HG02884 (cell line): ENCODE measurements around the gene LRRC3C.
A peak's percentile ranks its signal among the peaks of the same experiment; 100 is the strongest.
"Not testable (repeated sequence)": the region's sequence is repeated elsewhere in the genome, so short reads cannot be mapped to it uniquely, and the experiment has no call there.

Source experiments
- ATAC-seq: cut with Tn5 transposase; IDR thresholded peaks from one replicate; pipeline ENCODE4 v1.9.1; 2021; ENCODE audit warnings: mild to moderate bottlenecking, moderate library complexity; ENCODE audit not compliant: unreplicated experiment

LRRC3C gene

DNA sequence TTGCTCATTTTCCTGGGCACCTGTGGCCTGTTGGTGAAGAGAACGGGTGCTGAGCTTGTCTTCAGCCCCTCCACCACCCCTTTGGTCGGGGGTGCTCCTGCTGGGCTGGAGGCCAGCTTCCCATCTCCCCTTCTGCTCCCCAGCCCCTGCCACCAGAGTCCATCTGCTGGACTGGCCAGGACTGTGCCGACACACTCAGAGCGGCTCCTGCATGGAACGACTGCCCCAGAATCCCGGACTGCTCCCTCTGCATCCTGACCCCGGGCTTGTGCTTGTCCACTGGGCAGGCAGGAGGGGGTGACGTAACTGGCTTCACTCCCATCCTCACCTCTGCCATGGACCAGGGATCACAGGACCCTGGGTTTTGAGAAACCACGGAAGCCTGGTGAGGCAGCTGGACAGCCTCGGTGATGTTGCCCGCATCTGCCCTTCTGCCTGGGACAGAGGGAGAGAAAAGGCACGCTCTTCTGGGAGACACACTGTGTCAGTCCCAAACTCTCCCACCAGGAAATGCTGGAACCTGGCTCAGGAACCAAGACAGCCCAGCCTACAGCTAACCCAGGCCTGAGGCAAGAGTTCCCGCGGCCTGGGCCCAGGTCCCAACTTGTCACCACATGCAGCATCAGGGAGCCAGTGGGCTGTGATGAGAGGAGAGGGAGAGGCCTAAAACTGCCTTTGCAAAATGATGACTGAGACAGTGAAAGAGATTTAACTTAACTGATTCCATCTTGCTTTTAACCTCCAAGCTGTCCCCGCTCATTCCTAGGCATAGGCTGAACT lies 19.2 kb downstream of the LRRC3C start:
- no peak for ATAC-seq

DNA sequence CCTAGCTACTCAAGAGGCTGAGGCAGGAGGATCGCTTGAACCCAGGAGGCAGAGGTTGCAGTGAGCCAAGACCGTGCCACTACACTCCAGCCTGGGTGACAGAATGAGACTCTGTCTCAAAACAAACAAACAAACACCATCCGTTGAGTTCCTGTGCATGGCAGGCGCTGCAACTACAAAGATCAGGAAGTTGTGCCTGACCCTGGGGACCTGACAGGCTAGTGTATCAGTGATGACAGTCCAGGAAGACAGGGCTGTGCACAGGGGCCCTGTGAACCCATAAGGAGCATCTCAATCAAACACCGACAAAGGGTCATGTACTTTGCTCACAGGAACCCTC lies 20.9 kb downstream of the LRRC3C start:
- ATAC-seq: not testable (repeated sequence)

GRCh38 chr17:39949028-39949427 lies 21.5 kb downstream of the LRRC3C start:
- no peak for ATAC-seq

DNA sequence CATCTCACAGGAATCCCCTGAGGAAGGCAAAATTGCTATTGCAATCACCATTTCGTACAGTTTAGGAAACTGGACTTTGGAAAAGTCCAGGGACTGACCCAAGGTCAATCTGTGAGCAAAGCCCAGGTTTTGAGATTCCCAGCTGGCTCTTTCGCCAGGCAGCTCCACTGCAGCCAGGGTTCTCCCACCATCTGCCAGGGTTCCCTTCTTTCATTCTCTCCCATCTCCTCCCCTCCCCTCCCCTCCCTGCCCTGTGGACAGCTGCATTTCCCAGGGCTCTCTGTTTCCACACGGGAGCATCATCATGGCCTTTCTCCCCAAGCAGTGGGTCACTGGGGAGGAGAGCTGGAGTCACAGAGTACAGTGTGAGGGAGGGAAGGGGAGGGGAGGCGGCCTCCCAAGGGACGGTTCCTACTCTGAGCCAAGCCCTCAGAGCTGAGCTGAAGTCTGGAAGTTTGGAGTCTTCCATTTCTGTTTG lies 23.4 kb downstream of the LRRC3C start:
- ATAC-seq: no peak

DNA sequence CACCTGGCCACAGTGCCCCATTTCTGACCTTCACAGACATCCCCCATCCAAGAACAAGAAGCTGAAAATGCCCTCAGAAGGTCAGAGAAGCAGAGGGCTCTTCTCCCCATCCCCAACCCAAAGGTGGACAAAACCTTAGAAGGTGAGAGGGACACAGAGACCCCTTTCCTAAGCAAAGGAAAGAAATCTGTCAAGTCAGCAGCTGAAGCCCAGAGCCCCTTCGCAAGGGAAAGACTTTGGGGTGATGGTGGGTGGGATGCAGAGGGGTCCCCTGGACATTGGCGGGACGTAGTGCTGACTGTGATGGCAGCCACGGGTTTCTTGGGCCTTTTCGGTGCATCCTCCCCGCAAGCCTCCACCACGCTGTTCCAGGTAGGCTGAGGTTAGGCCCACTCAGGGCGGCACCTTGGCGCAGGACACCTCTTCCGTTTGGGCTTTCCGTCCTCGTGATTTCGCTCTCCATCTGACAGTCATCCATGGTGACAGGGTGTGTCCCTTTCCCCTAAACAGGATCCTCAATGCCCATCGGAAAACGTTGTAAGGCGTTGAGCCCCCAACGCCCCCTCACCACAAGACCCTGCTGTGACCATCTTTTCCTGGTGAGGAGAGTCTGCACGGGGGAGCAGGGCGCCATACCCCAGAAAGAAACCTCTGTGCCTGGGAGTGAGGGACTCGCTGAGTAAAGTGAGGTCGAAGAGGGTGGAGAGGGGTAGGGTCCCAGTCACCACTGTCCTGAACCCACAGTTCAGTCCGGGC lies 24.6 kb downstream of the LRRC3C start:
- ATAC-seq: no peak

DNA sequence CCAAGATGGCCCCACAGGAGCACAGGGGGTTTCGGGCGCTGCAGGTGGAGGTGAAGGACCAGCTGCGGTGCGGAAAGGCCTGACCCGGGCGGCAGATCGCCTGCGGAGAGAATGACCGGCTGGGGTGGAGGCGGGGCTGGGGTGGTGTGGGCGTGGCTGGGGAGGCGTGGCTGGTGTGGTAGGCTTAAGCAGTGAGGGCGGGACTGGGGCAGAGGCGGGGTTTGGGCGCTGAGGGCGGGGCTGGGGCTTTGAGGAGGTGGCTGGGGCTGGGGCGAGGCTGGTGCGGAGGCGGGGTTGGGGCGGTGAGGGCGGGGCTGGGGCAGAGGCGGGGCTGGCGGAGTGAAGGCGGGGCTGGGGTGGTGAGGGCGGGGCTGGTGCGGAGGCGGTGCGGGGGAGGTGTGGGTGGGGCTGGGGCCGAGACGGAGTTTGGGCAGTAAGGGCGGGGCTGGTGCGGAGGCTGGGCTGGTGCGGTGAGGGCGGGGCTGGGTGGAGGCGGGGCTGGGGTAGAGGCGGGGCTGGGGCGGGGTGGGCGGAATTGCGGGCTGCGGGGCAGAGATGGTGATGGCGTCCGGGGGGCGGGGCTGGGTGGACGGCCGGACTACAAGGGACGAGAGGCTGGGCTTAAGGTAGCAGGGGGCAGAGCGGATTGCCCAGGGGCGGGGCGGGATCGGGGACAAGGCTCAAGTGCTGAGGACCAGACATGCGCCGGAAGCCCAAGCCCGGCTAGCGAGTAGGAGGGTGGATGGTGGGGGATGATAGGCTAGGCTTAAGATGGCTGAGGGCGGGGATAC lies 25.3 kb downstream of the LRRC3C start:
- ATAC-seq: peak; percentile 72

- ATAC-seq: no peak
Observed at GRCh38 chr17:39953471-39953888, 25.9 kb downstream of the LRRC3C start.

GRCh38 chr17:39954876-39955275 lies 27.3 kb downstream of the LRRC3C start:
- no peak for ATAC-seq

DNA sequence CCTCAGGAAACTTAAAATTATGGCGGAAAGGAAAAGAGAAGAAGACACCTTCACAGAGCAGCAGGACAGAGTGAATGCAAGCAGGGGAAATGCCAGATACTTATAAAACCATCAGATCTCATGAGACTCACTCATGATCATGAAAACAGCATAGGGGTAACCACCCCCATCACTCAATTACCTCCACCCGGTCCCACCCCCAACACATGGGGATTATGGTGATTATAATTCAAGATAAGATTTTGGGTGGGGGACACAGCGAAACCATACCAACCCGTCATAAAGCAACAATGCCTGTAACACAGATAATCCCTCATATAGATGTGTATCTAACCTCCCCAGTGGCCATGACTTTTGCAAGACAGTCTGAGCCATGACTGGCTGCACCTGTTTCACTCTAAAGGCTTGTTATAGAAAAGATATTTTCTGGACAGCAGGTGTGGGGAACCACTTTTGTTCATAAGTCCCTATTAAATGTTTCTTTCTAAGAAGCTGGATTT lies 28.2 kb downstream of the LRRC3C start:
- no peak for ATAC-seq

DNA sequence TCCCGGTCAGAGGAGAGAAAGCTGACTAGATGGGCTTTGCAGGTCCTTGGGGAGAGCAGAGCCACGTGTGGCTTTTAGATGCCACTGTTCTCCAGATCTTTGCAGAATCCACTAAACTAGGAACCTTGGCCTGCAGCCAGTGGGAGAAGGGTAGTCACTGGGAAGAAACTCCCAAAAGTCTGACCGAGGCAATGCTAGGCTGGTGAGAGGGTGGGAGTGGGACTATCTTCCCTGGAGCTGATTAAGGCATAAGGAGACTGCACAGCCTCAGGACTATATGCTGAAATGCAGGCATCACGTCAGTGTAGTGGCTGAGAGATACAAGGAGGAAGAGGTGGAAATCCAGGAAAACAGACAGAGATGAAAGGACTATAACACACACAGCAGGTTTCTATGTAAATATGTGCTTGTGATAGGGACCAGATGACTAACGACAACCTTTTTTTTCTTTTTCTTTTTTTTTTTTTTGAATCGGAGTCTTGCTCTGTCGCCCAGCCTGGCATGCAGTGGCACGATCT lies 33.1 kb downstream of the LRRC3C start:
- ATAC-seq: no peak

DNA sequence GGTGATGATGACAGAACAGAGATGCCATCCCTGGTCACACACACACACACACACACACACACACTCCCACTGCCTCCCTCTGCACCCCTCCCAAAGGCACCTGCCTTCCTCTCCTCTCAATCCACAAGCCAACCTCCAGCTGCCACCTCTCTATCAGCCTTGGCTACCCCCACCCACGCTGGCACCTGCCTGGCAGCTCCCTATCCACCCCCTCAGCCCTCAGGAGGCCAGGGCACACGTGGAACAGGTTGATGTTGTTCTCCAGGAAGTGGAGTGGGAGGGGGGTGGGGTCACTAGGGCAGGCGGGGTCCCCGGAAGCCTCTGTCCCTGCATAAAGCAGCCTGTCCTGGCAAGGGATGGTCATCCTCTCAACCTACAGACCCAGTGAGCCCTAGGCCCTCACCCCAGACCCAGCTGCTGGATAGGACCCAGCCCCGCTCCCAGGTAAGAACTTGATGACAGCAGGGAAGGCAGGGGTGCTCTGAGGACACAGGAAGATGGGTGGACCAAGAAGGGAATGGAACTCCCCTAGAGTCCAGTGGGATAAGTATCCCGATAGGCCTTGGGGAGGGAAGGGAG lies 35.2 kb downstream of the LRRC3C start, which contains the start of gene GSDMA:
Gene GSDMA, plus strand, starts transcription at position 363 of the 579 bp plus-strand sequence. CDS start 2,684 bp downstream, outside the sequence.
- ATAC-seq: no peak

- no peak for ATAC-seq
Observed at GRCh38 chr17:39963829-39964228, 36.3 kb downstream of the LRRC3C start.

DNA sequence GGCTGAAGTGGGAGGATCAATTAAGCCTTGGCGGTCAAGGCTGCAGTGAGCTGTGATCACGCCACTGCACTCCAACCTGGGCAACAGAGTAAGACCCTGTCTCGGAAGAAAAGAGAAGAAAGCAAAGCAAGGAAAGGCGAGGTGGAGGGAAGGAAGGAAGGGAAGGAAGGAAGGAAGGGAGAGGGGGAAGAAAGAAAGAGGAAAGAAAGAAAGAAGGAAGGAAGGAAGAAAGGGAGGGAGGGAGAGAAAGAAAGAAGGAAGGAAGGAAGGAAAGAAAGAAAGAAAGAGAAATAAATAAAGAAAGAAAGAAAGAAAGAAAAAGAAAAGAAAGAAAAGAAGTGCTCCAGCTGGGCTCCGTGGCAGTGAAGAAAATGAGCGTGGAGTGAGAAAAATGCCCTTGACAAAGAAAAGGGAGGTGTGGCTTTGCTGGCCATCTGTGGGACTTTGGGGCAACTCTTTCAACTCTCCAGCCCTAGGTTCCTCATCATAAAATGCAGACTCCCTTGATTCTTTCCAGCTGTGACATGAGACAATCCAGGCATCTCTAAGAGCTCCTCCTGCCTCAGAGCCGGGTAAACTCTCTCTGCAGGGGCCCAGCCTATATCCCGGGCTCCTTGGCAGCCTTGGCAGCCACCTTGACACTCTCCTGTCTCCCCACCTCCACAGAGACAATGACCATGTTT lies 37.6 kb downstream of the LRRC3C start:
- no peak for ATAC-seq

DNA sequence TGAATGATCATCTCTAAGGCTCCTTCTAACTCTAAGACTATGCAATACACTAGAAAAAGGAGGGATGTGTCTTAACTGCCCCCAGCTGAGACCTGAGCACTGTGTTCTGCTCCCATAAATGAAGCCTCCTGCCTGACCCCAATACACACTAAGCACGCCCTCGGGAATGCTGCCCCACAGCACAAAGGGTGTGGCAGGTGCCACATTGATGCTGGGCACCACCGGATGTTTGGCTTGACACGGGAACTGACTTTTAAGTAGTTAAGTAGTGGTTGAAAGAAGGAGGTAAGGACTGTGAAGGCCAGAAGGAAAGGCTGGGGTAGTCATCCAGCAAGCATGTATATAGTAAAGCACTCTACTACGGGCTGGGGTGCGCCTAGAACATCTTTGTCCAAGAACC lies 39.2 kb downstream of the LRRC3C start:
- ATAC-seq: no peak

DNA sequence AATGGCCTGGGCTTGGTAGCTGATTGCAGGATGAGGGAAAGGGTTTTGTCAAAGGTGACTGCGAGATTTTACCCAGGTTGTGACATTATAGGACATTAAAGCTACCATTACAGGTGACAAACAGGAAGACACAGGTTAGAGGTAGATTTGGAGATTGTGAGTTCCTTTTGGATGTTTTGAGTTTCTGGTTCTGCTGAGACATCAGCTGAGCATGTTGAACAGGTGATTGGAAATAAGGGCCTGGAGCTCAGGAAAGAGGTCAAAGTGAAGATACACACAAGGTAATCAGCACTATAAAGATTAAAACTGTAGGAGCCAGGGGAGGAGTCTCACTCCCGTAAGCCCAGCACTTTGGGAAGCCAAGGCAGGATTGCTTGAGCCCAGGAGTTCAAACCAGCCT lies 41.2 kb downstream of the LRRC3C start:
- no peak for ATAC-seq

- no peak for ATAC-seq
Observed at GRCh38 chr17:39969375-39969774, 41.8 kb downstream of the LRRC3C start.

- no peak for ATAC-seq
Observed at GRCh38 chr17:39970157-39970692, 42.7 kb downstream of the LRRC3C start.

GRCh38 chr17:39971076-39971603 lies 43.6 kb downstream of the LRRC3C start:
- ATAC-seq: no peak

DNA sequence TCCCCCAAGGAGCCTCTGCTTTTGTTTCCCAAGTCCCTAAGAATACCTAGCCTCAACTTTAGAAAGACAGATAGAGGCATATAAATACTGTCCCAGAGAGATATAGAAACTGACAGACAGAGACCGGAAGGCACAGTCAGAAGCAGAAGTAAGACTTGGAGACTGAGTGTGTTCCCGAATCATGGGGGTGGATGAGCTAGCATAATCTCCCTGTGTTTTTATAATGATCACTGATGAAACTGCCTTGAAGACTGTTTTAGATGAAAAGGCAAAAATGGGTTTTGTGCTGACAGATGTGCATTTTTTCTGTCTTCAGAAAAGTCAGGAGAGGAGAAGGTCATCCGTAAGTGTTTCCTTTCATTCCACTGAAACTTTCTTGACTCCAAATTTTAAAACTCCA lies 44.7 kb downstream of the LRRC3C start:
- no peak for ATAC-seq
